ENCODE measurements around the gene AADACL3. TPM values are rescaled to one million over a fixed set of nuclear protein-coding genes. Genes with fewer than 3 reads are reported as not detected.

The AADACL3 gene
- polyA plus RNA-seq, 3 donors = not detected

DNA sequence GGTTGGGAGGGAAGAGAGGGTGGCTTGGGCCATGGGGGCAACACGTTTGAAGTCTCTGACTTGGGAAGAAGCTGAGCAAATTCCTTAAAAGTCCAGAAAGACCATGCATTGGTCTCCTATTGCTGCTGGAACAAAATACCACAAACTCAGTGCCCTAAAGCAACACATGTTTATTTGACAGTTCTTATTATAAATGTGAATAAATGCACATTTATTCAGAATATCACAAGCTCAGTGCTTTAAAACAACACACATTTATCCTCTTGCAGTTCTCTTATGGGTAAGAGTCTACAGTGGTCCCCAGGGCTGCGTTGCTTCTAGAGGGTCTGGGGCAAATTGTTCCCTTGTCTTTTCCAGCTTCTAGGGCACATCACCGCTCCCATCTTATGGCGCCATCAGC is 47.6 kb downstream of the AADACL3 start:
- DNase-seq (ENCODE audit: low read depth in 3 of 3, low spot score in 2 of 3) = no peak

DNA sequence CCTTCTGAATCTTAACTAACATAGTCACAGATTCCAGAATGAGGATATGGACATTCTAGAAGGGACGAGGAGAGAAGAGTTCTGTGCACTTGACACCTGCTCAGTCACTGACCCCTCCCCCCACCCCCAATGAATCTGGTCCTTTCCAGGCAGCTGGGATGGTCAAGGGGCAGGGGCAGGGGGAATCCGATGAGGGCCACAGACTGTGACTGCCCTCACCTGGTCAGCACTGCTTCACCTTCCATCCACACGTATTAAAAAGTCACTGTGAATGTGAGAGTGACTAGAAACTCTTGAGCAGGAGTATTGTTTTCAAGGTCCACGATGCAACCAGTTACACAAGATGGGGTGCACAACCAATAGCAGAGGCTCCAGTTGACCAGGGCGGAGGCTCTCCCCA is 48.1 kb downstream of the AADACL3 start:
- no peak for DNase-seq (ENCODE audit: low read depth in 3 of 3, low spot score in 2 of 3)

DNA sequence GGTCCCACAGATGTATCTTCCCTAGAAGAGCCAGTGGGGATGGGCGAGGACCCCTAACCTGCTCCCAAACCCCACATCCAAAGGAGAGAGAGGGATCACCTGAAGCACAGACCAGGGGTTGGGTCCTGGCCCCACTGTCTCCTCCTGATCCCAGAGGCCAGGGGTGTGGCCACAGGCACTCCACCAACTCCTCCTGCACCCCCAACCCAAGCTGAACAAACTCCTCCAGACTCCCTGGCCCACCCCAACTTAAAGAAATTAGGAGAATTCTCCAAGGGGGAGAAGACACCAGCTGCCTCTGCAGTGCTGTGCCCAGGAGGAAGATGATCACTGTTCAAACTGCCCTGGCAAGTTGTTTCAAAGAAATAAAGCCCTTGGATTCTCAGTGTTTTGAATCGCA is 53.1 kb downstream of the AADACL3 start:
- no peak for DNase-seq (ENCODE audit: low read depth in 3 of 3, low spot score in 2 of 3)

DNA sequence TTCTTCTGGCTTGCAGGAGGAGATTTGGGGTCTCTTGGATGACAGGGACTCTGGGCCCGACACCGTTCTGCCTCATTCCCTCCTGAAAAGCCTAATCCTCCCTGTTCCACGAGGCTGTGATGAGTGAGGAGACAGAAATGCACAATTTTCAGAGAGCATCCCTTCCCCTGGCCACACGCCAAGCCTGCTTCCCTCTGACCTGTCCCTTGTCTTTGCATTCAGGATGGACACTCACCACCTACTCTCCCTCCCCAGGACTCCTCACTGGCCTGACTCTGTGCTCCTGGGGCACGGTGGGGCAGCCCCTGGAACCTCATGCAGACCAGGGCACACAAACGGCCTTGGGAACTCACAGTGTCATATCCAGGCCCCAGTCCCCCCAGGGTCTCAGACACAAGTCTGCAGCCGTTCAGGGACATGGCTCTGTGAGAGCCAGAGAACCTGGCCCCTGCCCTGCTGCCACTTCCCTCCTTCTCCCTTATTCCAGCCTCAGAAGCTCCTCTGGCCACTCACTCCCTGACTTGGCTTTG is 54.1 kb downstream of the AADACL3 start:
- DNase-seq (ENCODE audit: low read depth in 3 of 3, low spot score in 2 of 3) = no peak

DNA sequence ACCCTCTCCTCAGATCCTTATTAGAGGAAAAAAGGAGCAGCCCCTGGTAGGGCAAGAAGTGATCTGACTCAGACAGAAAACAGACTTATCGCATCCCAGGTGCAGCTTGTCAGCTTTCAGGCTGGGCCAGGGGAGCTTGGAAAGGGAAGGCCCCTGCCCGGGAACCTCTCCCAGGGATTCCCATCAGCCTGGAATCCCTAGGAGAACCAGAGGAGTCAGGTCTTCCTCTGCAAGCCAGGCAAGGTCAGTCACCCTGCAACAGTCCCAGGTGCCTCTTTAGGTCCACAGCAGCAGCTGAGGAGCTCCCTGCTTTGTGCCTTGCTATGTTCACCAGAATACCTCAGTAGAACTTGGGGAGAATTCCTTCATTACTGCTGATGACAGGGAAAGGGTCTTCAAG is 54.7 kb downstream of the AADACL3 start:
- no peak for DNase-seq (ENCODE audit: low read depth in 3 of 3, low spot score in 2 of 3)

DNA sequence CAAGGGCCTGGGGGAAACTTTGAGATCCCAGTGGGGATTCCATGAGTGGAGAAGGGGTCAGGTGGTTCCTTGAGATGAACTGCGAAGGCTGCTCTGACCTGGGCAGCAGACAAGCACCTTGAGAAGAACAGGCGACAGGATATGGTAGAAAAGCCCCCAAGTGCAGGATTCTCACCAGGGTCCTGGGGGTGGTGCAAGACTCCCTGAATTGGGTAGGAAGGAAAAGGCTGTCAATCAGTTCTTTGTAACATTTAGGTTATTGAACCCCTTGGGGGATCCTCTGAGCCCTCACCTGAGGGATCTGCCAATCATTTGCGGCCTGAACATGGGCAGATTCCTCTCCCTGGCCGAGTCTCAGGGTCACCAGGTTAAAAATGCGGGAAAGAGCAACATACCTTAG is 55.3 kb downstream of the AADACL3 start:
- DNase-seq (ENCODE audit: low read depth in 3 of 3, low spot score in 2 of 3) = no peak

DNA sequence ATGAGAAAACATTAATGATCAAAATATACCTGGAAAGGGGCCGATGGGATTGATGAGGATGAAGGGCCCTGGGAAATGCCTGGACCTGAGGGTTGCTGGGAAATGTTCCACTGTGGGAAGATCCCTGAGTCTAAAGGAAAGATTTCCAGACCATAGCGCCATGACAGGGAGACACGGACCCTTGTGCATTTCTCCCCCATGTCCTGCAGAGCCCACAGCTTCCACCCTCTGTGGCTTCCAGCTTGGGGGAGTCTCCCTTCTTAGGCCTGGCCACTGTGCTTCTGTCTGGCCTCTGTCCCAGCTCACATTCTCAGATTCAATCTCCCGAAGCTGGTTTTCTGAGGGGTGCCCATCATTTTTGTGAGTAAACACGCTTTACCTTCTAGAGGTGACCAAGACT is 56.6 kb downstream of the AADACL3 start:
- DNase-seq (ENCODE audit: low read depth in 3 of 3, low spot score in 2 of 3) = no peak

DNA sequence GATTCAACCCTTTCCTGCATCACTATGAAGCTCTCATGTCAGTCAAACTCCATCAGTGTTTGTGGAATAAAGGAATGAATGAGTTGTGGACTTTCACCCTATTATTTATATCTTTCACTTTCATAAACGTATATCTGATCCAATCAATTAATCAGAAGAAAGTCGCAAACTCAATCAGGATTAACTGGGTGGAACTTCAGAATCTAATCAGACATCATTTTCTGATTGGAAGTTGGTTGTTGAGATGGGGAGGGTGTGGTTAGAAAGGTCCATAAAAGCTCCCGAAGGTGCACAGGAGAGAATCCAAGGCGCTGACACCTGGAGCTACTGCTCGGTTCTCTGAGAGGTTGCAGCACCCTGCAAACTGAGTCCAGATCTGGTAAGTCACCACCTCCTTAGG is 57.5 kb downstream of the AADACL3 start, which contains the start of gene PRAMEF12:
PRAMEF12 (plus strand) TSS at position 301 of the 400 bp plus-strand sequence. CDS start 1,130 bp downstream, outside the sequence.
- DNase-seq (ENCODE audit: low read depth in 3 of 3, low spot score in 2 of 3) = no peak

DNA sequence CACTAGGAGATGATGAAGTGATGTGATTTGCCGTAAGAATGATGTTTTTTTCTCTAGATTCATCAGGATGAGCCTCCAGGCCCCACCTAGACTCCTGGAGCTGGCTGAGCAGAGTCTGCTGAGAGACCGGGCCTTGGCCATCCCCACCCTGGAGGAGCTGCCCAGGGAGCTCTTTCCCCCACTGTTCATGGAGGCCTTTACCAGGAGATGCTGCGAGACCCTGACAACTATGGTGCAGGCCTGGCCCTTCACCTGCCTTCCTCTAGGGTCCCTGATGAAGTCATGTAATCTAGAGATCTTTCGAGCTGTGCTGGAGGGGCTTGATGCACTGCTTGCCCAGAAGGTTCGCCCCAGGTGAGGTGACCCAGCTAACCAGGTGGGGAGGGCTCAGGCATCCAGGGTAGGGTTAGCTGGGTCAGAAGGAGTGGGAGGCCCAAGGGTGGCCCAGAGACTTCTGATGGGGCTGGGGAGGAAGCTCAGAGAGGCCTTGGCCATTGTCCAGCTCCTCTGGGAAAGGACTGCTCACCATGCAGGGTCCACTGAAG is 59.0 kb downstream of the AADACL3 start:
- no peak for DNase-seq (ENCODE audit: low read depth in 3 of 3, low spot score in 2 of 3)

DNA sequence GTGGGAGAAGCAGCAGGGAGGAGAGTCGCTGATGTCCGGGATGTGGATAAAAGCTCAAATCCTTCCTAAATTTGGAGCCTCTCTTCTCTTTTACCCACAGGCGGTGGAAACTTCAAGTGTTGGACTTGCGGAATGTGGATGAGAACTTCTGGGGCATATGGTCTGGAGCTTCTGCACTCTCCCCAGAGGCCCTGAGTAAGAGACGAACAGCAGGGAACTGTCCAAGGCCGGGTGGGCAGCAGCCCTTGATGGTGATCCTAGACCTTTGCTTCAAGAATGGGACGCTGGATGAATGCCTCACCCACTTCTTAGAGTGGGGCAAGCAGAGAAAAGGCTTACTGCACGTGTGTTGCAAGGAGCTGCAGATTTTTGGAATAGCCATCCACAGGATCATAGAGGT is 59.5 kb downstream of the AADACL3 start:
- no peak for DNase-seq (ENCODE audit: low read depth in 3 of 3, low spot score in 2 of 3)

DNA sequence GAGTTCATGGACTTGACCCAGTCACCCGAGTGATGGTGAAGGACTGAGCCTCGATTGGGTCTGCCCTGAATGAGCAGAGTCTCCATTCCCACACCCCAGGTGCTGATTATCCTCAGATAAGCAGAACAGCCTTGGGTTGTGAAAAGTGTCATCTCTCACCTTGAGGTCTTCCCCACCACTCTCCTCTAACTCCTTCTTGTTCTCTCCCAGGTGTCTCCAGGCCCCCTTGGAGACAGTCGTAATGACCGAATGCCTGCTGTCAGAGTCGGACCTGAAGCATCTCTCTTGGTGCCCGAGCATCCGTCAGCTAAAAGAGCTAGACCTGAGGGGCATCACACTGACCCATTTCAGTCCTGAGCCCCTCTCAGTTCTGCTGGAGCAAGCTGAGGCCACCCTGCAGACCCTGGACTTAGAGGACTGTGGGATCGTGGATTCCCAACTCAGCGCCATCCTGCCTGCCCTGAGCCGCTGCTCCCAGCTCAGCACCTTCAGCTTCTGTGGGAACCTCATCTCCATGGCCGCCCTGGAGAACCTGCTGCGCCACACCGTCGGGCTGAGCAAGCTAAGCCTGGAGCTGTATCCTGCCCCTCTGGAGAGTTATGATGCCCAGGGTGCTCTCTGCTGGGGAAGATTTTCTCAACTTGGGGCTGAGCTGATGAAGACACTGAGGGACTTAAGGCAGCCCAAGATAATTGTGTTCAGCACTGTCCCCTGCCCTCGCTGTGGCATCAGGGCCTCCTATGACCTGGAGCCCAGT is 61.1 kb downstream of the AADACL3 start:
- DNase-seq (ENCODE audit: low read depth in 3 of 3, low spot score in 2 of 3) = no peak

Other genes with a start within 250 kb of the AADACL3 start
- 10 to 100 TPM; 68.3 to 85.7 (median 68.8) TPM for gene DHRS3, start 97.9 kb upstream of the AADACL3 start, polyA plus RNA-seq (ENCODE audit: insufficient read length in 3 of 3)
- gene AADACL4, start 72.0 kb upstream of the AADACL3 start, polyA plus RNA-seq (ENCODE audit: insufficient read length in 3 of 3) = 1 to 10 TPM; 1.4 to 1.7 (median 1.7) TPM
- 1 to 10 TPM in 2 of 3 donors, under 1 TPM in 1; 0.82 to 1.5 (median 1.3) TPM for gene CFAP107, start 30.1 kb downstream of the AADACL3 start, polyA plus RNA-seq (ENCODE audit: insufficient read length in 3 of 3)
- gene PRAMEF12, start 57.6 kb downstream of the AADACL3 start, polyA plus RNA-seq (ENCODE audit: insufficient read length in 3 of 3) = not detected
- not detected for gene PRAMEF1, start 75.3 kb downstream of the AADACL3 start, polyA plus RNA-seq (ENCODE audit: insufficient read length in 3 of 3)
- not detected for gene PRAMEF11, start 115.3 kb downstream of the AADACL3 start, polyA plus RNA-seq (ENCODE audit: insufficient read length in 3 of 3)
- gene HNRNPCL1, start 132.6 kb downstream of the AADACL3 start, polyA plus RNA-seq (ENCODE audit: insufficient read length in 3 of 3) = under 1 TPM in 2 of 3 donors, not detected in 1; 0.17 to 0.23 TPM
- not detected for gene PRAMEF2, start 141.0 kb downstream of the AADACL3 start, polyA plus RNA-seq (ENCODE audit: insufficient read length in 3 of 3)
- not detected for gene PRAMEF4, start 170.1 kb downstream of the AADACL3 start, polyA plus RNA-seq (ENCODE audit: insufficient read length in 3 of 3)
- gene PRAMEF10, start 182.2 kb downstream of the AADACL3 start, polyA plus RNA-seq (ENCODE audit: insufficient read length in 3 of 3) = not detected
- gene PRAMEF7, start 200.5 kb downstream of the AADACL3 start, polyA plus RNA-seq (ENCODE audit: insufficient read length in 3 of 3) = not detected
- gene PRAMEF6, start 231.5 kb downstream of the AADACL3 start, polyA plus RNA-seq (ENCODE audit: insufficient read length in 3 of 3) = not detected